Measurements from ENCODE around the gene COX4I2. TPM values are rescaled to one million over a fixed set of nuclear protein-coding genes. Genes with fewer than 3 reads are reported as not detected.

Gene COX4I2
- total RNA-seq, 4 donors from 2014 or later = 1.0 to 17.0 (median 1.8) TPM; not detected in 1

DNA sequence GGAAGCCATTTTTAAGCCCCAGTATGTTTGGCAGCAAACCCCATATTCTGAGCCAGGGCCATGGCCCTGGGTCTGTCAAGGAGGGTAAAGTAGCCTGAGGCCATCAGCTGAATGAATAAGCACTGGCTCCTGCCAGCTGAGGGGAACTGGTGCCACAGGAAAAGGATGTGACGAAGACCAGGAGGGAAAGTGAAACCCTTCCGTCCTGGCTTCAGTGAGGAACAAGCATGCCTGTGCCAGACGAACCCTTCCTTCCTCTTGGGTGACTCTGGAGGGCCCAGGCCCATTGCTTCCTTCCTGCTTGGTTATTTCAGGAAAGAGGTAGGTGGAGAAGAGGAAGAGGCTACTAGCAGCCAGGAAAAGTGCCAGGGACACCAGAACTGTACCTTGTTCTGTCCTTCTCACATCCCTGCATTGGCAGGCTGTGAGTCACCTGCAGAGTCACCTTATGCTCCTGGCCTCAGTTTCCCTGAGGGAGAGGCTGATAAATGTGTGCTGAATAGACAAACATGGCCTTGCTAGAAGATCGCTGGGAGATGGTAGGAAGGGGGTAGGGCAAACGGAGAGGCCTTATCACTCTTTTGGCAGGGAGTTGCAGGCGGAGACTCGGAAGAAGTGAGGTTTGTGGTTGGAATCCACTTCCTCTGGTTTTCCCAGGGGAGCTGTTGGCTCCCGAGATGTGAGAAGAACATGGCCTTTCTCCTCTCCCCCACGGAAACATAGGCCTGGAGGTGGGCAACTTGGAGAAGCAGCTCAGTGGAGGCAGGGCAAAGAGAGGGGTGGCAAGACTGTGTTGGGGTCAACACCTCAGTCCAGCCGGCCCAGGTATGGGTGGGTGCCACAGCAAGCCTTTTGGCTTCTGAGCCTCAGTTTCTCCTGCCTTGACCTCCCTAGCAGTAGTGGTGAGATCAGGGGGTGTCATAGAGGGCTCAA is 37.4 kb downstream of the COX4I2 start:
- no peak for DNase-seq (ENCODE audit: low spot score)
- TF ChIP-seq, protein P1, sequence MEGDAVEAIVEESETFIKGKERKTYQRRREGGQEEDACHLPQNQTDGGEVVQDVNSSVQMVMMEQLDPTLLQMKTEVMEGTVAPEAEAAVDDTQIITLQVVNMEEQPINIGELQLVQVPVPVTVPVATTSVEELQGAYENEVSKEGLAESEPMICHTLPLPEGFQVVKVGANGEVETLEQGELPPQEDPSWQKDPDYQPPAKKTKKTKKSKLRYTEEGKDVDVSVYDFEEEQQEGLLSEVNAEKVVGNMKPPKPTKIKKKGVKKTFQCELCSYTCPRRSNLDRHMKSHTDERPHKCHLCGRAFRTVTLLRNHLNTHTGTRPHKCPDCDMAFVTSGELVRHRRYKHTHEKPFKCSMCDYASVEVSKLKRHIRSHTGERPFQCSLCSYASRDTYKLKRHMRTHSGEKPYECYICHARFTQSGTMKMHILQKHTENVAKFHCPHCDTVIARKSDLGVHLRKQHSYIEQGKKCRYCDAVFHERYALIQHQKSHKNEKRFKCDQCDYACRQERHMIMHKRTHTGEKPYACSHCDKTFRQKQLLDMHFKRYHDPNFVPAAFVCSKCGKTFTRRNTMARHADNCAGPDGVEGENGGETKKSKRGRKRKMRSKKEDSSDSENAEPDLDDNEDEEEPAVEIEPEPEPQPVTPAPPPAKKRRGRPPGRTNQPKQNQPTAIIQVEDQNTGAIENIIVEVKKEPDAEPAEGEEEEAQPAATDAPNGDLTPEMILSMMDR (IDR thresholded peaks at IDR 0.05) = no peak
- ATAC-seq (ENCODE audit: low FRiP score) = peak; percentile 30

DNA sequence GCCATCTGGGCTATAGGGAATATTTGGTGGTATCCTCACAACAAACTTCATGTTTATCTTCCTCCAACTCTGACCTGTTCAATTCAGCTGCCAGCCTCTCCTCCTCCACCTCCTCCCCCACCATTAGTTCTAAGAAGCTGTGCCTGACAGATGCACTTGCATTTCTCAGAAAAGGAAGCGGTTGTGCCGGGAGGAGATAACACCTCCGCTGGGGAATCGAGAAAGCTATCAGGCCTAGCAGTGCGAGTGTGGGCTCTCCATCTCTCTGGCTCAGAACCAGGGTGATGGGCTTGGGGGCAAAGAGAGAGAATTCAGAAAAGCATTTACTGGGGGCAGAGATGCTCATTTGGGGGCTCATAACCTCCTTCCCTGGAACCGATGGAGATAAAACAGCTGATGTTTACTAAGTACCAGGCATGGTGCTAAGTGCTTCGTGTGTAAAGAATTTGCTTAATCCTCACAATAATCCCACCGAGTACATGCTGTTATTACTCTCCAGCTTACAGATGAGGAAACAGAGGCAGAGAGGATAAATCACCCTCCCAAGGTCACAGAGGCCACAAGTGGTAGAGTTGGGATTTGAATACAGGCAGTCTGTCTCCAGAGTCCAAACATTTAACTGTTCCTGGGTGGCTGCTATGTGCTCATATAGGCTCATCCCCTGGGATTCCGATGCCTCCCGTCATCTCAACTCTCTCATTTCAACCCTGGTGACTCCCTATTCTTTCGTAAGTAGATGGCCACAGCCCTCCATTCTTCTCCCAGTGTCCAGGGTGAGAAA is 38.3 kb downstream of the COX4I2 start:
- ATAC-seq (ENCODE audit: low FRiP score) = peak; percentile 37
- no peak for DNase-seq (ENCODE audit: low spot score)

DNA sequence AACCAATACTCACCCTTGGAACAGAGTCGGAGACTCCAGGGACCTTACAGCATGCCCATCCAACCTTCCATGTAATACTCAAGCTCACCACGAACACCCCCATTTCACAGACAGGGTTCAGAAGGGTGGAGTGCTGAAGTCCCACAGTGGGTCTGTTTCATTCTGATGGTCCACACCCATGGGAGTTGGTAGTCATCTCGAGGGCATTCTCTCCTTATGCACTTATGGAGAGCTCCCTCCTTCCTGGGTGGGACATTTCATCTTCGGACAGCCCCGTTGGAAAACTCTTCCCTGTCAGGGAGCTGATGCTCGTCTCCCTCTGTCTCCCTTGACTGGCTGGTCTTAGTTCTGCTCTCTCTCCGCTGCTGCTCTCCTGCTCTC is 38.9 kb downstream of the COX4I2 start:
- DNase-seq (ENCODE audit: low spot score) (no peak), ATAC-seq (ENCODE audit: low FRiP score) (peak; percentile 2)
- TF ChIP-seq, protein P1 (IDR thresholded peaks at IDR 0.05) = no peak

More for the DNA sequence above, 38.3 kb downstream of the COX4I2 start:
- TF ChIP-seq, protein P1 (IDR thresholded peaks at IDR 0.05) = no peak

DNA sequence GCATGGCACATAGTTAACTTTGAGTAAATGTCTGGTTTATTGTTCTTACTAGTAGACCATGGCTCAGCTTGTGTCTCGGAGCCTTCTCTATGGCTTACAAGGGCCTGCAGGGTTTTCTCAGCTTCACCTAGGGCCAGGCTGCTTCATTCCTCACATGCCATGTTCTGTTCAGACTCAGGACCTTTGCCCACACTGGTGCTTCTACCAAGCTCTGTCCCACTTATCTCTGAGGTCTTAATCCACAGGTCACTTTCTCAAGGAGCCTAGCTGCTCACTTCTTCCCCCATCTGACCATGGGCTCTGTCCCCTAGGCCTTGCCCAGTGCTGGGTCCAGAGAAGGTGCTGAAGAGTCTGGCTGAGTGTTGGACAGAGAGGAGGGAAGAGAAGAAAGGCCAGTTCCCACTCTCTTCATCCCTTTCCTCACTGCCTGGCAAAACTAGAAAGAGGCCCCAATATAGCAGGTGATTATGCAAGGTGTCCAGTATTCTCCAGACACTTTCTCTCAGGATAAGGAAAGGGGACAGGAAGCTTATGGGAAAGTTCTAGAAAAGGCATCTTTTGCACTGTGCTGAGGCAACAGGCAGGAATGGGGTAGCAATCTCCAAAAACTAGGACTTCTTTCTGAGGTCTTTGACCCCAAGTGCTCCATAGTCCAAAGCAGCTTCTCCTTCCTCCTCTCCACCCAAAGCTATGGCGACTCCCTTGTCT is 40.0 kb downstream of the COX4I2 start:
- ATAC-seq (ENCODE audit: low FRiP score) (no peak), DNase-seq (ENCODE audit: low spot score) (no peak)
- TF ChIP-seq, protein P1 (IDR thresholded peaks at IDR 0.05) = no peak

DNA sequence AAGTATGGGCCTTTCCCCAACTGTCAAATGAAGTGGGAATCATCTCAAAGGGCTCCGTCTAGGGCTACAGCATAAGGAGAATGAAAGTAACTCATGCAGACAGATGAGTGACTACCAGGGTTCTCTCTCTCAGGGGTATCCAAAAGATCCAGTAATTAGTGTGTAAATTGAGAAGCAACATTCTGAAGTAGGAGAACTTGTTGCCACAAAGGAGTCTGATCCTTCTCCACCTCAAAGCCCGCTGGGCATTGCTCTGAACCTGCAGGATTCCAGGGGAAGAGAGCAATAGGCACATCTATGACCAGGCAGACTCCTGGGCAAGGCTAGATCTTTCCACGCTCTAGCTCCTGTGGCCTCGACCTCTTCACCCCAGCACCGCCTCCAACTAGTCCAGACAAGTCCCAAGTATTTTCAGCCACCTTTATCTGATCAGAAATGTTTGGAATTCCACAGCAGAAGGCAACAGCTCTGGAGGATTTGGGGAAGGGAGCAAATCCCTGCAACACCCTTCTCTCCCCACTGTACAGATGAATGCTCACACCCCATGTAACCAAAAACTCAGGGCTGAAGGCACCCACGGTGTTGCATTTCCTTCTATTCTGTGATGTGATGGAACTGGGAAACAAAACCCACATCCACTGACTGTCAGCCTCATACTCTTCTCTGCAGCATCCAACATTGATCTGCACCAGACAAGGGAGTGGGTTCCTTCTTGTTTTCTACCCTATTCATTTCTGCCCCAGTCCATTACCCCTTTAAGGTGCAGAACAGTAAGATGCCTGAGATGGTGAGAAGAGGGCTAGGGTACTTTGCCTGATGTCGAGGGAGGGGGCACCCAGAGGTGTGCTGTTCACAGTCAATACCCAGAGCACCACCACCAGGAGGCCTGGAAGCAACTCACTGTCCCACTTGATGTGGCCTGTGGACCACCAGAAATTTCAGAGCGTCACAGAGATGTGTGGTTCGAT is 41.0 kb downstream of the COX4I2 start:
- TF ChIP-seq, protein P1 (IDR thresholded peaks at IDR 0.05) = no peak
- ATAC-seq (ENCODE audit: low FRiP score) (no peak), DNase-seq (ENCODE audit: low spot score) (no peak)

Data from omental fat pad (tissue), 4 donors.